ENCODE results near the gene WWC2. TPM values are rescaled to one million over a fixed set of nuclear protein-coding genes. Genes with fewer than 3 reads are reported as not detected.

The WWC2 gene
- total RNA-seq, 1 experiment from 2014 or later = 80.3 TPM

DNA sequence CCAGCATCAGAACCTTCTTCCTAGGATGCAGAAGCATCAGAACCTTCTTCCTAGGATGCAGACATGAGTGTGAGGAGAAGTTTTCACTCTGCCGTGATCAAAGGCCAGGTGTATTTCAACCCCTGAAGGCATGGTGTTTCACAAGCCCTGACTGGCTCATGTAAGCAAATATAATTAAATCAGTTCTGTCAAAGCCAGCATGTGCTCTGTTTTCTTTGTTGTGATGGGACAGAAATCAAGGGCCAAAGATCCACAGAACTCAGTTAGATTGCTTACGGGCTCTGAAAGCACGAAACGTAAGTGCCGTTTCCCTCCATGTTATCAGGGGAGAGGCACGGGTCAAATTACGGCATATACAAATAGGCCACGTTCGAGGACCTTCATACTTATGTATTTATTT, 255.2 kb downstream of the WWC2 start:
- ChIA-PET POLR2A (no interaction called here), CTCF (no interaction called here)
- in situ Hi-C loops (cut with HindIII; ENCODE audit: low pct_unique_long_range_greater_than_20kb, low sequenced_read_pairs) (no loop called here), intact Hi-C loops (cut with micrococcal nuclease; ENCODE audit: unreplicated experiment) (no loop called here)
- H3K27ac ChIP-seq (ENCODE audit: low read length) = no peak overlapping the region
- no peaks in the 10 kb centered on the region for H3K36me3 ChIP-seq (ENCODE audit: control insufficient read depth, insufficient read depth, low read length)
- H3K9me3 ChIP-seq (ENCODE audit: control insufficient read depth, insufficient read depth, low read depth, low read length) = no peaks in the 10 kb centered on the region
- no peaks in the 10 kb centered on the region for H3K4me1 ChIP-seq (ENCODE audit: control insufficient read depth, insufficient read depth, low read length)
- TF ChIP-seq, protein P1, sequence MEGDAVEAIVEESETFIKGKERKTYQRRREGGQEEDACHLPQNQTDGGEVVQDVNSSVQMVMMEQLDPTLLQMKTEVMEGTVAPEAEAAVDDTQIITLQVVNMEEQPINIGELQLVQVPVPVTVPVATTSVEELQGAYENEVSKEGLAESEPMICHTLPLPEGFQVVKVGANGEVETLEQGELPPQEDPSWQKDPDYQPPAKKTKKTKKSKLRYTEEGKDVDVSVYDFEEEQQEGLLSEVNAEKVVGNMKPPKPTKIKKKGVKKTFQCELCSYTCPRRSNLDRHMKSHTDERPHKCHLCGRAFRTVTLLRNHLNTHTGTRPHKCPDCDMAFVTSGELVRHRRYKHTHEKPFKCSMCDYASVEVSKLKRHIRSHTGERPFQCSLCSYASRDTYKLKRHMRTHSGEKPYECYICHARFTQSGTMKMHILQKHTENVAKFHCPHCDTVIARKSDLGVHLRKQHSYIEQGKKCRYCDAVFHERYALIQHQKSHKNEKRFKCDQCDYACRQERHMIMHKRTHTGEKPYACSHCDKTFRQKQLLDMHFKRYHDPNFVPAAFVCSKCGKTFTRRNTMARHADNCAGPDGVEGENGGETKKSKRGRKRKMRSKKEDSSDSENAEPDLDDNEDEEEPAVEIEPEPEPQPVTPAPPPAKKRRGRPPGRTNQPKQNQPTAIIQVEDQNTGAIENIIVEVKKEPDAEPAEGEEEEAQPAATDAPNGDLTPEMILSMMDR (IDR thresholded peaks at IDR 0.05) = no peak
- TF ChIP-seq TCF7L2 (IDR thresholded peaks at IDR 0.05; ENCODE audit: low read depth, low read length) (no peak), SIN3A (IDR thresholded peaks at IDR 0.05; ENCODE audit: borderline replicate concordance, insufficient read depth, low read depth, low read length) (no peak), POLR2AphosphoS5 (IDR thresholded peaks at IDR 0.05; ENCODE audit: low read depth, low read length) (no peak)
- TF ChIP-seq, protein P2, sequence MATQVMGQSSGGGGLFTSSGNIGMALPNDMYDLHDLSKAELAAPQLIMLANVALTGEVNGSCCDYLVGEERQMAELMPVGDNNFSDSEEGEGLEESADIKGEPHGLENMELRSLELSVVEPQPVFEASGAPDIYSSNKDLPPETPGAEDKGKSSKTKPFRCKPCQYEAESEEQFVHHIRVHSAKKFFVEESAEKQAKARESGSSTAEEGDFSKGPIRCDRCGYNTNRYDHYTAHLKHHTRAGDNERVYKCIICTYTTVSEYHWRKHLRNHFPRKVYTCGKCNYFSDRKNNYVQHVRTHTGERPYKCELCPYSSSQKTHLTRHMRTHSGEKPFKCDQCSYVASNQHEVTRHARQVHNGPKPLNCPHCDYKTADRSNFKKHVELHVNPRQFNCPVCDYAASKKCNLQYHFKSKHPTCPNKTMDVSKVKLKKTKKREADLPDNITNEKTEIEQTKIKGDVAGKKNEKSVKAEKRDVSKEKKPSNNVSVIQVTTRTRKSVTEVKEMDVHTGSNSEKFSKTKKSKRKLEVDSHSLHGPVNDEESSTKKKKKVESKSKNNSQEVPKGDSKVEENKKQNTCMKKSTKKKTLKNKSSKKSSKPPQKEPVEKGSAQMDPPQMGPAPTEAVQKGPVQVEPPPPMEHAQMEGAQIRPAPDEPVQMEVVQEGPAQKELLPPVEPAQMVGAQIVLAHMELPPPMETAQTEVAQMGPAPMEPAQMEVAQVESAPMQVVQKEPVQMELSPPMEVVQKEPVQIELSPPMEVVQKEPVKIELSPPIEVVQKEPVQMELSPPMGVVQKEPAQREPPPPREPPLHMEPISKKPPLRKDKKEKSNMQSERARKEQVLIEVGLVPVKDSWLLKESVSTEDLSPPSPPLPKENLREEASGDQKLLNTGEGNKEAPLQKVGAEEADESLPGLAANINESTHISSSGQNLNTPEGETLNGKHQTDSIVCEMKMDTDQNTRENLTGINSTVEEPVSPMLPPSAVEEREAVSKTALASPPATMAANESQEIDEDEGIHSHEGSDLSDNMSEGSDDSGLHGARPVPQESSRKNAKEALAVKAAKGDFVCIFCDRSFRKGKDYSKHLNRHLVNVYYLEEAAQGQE (IDR thresholded peaks at IDR 0.05; ENCODE audit: insufficient read depth in 1 of 2, low read depth in 2 of 2, low read length in 1 of 2) = no peak
- no peaks in the 10 kb centered on the region for H3K27me3 ChIP-seq (ENCODE audit: control insufficient read depth, insufficient read depth, low read length)
- DNase-seq (ENCODE audit: low read depth, low spot score) (no peak), ATAC-seq (no peak)
- no peak overlapping the region for H3K4me3 ChIP-seq (ENCODE audit: low read depth in 2 of 2, low read length in 2 of 2)
- BruUV-seq (replicated peaks) = no TSS peak

DNA sequence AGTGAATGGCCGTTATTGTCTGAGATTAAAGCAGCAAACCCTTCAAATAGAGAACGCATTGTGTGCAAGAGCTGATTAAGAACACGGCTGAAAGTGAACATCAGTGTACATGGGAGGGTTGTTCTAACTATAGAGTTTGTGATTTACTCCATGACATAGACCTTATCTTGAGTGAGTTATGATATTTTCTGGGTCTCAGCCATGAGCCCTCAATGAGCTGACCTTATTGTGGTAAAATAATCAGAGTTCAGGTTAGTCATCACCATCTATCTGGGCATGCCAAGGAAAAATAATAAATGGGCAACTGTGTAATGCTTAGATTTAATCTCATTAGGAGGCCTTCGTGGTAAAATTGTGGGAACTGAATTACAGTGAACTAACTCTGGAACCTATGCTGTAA, 256.3 kb downstream of the WWC2 start:
- no TSS peak for BruUV-seq (replicated peaks)
- ATAC-seq = peak; percentile 30; the same call in 1 of the 2 replicates

More for the DNA sequence above, 256.3 kb downstream of the WWC2 start:
- in situ Hi-C loops (cut with HindIII; ENCODE audit: low pct_unique_long_range_greater_than_20kb, low sequenced_read_pairs) (no loop called here), intact Hi-C loops (cut with micrococcal nuclease; ENCODE audit: unreplicated experiment) (no loop called here)
- POLR2A ChIA-PET = interaction anchor here (0.6 kb wide), 1 partner anchor 80 kb away, joined by 3 read pairs; no protein-coding TSS in a partner anchor
- CTCF ChIA-PET = no interaction called here
- TF ChIP-seq SIN3A (IDR thresholded peaks at IDR 0.05; ENCODE audit: borderline replicate concordance, insufficient read depth, low read depth, low read length) (no peak), POLR2AphosphoS5 (IDR thresholded peaks at IDR 0.05; ENCODE audit: low read depth, low read length) (no peak), TCF7L2 (IDR thresholded peaks at IDR 0.05; ENCODE audit: low read depth, low read length) (no peak)
- TF ChIP-seq, protein P2 (IDR thresholded peaks at IDR 0.05; ENCODE audit: insufficient read depth in 1 of 2, low read depth in 2 of 2, low read length in 1 of 2) = no peak
- TF ChIP-seq, protein P1 (IDR thresholded peaks at IDR 0.05) = no peak
- Histone ChIP-seq H3K36me3 (ENCODE audit: control insufficient read depth, insufficient read depth, low read length) (no peaks in the 10 kb centered on the region), H3K9me3 (ENCODE audit: control insufficient read depth, insufficient read depth, low read depth, low read length) (no peaks in the 10 kb centered on the region), H3K4me3 (ENCODE audit: low read depth in 2 of 2, low read length in 2 of 2) (no peak overlapping the region), H3K4me1 (ENCODE audit: control insufficient read depth, insufficient read depth, low read length) (no peaks in the 10 kb centered on the region), H3K27me3 (ENCODE audit: control insufficient read depth, insufficient read depth, low read length) (no peaks in the 10 kb centered on the region), H3K27ac (ENCODE audit: low read length) (no peak overlapping the region)
- no peak for DNase-seq (ENCODE audit: low read depth, low spot score)
